ENCODE measurements around the gene MAPKAPK3.
A peak's percentile ranks its signal among the peaks of the same experiment; 100 is the strongest.

MAPKAPK3 gene

GRCh38 chr3:50609071-50609762 is 7.7 kb upstream of the MAPKAPK3 start:
- DNase-seq = no peak

GRCh38 chr3:50609763-50610085 is 7.2 kb upstream of the MAPKAPK3 start:
- no peak for DNase-seq

GRCh38 chr3:50610181-50610971 is 6.6 kb upstream of the MAPKAPK3 start:
- peak; percentile 87 for DNase-seq

GRCh38 chr3:50610992-50611463 is 5.9 kb upstream of the MAPKAPK3 start:
- DNase-seq = no peak

GRCh38 chr3:50611464-50612233 is 5.3 kb upstream of the MAPKAPK3 start, which contains the start of gene CISH:
CISH (minus strand) TSS chr3:50611774; CDS start chr3:50611650, 124 bp downstream.
- peak; percentile 99 for DNase-seq

- peak; percentile 89 for DNase-seq
Observed at GRCh38 chr3:50612234-50612882, 4.6 kb upstream of the MAPKAPK3 start.

GRCh38 chr3:50612970-50613846 is 3.7 kb upstream of the MAPKAPK3 start:
- DNase-seq = no peak

- DNase-seq = no peak
Observed at GRCh38 chr3:50615190-50615589, 1.8 kb upstream of the MAPKAPK3 start.

- peak; percentile 95 for DNase-seq
Observed at GRCh38 chr3:50616003-50616769, 765 bp upstream of the MAPKAPK3 start.

GRCh38 chr3:50616770-50617095 is 218 bp upstream of the MAPKAPK3 start:
- DNase-seq = peak; percentile 96

- peak; percentile 48 for DNase-seq
Observed at GRCh38 chr3:50617911-50618481, 1.0 kb downstream of the MAPKAPK3 start.

GRCh38 chr3:50620420-50620819 is 3.5 kb downstream of the MAPKAPK3 start:
- DNase-seq = peak; percentile 81

GRCh38 chr3:50620820-50621219 is 3.9 kb downstream of the MAPKAPK3 start:
- peak; percentile 74 for DNase-seq

- DNase-seq = no peak
Observed at GRCh38 chr3:50622881-50623280, 5.9 kb downstream of the MAPKAPK3 start.

- peak; percentile 51 for DNase-seq
Observed at GRCh38 chr3:50623840-50624474, 7.0 kb downstream of the MAPKAPK3 start.

- DNase-seq = no peak
Observed at GRCh38 chr3:50624634-50625033, 7.7 kb downstream of the MAPKAPK3 start.

- DNase-seq = no peak
Observed at GRCh38 chr3:50625231-50626182, 8.6 kb downstream of the MAPKAPK3 start.

GRCh38 chr3:50626401-50626800 is 9.4 kb downstream of the MAPKAPK3 start:
- DNase-seq = no peak

GRCh38 chr3:50627407-50628051 is 10.6 kb downstream of the MAPKAPK3 start:
- peak; percentile 56 for DNase-seq

Data from hematopoietic multipotent progenitor cell treated with erythropoietin and hydrocortisone succinate and interleukin-3 and kit ligand, for 6 days (in vitro differentiated cells).